Measurements from ENCODE around the gene DPYD.

Gene DPYD

DNA sequence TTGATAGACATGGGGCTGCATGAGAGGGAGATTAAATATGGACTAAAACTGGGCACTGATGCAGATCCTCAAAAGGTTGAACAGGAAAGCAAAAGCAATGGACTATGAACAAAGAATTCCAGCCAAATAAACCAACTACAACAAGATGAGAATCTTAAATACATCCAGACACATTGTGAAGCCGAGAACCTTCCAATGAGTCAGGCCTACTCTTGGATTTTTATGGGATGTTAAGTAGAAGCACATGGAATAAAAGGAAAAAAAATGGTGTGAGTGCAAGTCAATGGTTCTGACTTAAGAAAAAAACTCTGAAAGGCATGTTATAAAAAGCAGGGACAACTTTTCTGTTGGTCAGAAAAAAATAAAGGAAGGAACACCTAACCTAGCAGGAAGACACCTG lies 227.2 kb downstream of the DPYD start:
- DNase-seq (ENCODE audit: low spot score), result no peak

DNA sequence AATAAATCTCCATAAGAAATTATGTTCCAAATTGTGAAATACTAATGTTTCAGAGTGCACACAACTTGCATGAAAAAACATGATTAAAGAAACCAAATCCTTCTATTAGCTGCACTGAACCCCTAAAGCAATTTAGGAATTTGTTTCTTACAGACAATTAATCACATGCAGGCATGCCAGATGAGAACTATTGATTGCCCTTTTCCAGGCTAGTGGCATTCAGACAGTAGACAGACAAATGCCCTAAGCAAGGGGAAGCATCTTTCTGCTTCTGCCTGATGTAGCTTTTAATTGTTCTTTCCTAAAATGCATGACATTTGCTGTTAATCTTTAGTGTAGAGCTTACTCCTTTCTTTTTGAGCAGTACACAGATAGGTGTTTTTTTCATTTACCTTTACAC lies 229.5 kb downstream of the DPYD start:
- no peak for DNase-seq (ENCODE audit: low spot score)

DNA sequence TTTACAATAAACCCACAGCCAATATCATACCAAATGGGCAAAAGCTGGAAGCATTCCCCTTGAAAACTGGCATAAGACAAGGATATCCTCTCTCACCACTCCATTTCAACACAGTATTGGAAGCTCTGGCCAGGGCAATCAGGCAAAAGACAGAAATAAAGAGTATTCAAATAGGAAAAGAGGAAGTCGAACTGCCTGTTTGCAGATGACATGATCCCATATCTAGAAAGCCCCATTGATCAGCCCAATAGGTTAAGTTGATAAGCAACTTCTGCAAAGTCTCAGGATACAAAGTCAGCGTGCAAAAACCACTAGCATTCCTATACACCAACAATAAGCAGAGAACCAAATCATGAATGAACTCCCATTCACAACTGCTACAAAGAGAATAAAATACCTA lies 235.5 kb downstream of the DPYD start:
- no peak for DNase-seq (ENCODE audit: low spot score)

DNA sequence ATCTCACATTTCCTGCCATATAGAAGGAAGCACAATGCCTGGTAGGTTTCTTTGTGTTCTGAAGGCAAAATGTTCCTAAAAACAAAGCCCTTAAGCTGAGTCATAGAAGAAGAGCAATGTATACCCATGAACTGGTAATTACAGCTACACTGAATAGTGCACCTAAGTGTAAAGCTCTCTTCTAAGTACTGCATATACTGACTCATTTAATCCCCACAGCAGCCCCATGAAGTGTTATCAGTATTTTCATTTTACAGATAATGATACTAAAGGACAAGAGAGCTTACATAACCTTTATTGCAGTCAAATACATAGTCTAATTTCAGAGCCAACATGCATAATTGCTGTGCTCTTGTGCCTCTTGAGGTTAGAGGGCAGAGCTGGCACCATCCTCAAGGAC lies 239.9 kb downstream of the DPYD start:
- DNase-seq (ENCODE audit: low spot score), result no peak

DNA sequence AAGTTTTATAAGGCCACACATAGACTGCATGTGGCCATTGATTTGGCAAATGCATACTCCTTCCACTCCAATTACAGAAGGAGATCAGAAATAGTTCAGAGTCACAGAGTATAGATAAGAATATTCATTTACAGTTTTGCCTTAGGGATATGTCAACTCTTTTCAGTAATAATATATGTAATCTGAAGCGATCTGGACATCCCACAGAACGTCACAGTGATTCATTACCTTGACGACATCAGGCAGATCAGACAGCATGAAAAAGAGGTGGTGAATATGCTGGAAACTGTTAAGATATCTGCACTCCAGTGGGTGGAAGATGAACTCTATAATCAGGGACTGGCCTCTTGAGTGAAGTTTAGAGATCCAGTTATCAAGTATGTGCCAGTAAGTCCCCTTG lies 240.4 kb downstream of the DPYD start:
- DNase-seq (ENCODE audit: low spot score), result no peak

DNA sequence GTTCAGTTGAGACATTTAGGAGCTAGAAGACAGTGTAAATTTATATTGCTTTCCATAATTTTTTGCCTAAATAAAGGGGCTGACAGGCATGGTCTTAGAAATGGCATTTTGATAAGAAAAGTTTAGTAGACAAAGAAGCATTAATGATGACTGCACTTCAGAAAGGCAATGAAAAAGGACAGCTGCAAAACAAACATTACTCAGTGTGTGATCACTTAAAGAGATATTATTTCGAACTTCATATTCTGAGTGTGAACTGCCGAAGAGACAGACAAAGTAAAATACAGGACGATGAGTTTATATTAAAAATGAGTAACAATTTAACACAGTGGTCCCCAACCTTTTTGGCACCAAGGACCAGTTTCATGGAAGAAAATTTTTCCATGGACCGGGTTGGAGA lies 243.1 kb downstream of the DPYD start:
- no peak for DNase-seq (ENCODE audit: low spot score)

DNA sequence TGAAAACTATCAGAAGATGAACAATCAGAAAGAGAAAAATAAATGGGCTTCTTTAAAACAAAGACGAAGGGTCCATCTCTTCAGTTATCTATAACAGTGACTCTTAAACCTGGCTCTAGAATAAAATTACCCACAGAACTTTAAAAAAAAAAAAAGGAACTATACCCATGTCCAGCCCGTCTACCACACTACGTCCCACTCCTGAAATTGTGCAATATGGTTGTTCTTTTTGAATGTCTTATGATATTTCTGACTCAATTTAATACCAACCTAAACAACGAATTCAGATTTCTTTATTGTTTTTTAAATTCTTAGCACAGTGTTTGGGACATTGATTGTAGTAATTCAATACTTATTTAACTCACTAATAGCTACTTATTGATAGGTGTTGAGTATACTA lies 246.3 kb downstream of the DPYD start:
- DNase-seq (ENCODE audit: low spot score), result no peak

DNA sequence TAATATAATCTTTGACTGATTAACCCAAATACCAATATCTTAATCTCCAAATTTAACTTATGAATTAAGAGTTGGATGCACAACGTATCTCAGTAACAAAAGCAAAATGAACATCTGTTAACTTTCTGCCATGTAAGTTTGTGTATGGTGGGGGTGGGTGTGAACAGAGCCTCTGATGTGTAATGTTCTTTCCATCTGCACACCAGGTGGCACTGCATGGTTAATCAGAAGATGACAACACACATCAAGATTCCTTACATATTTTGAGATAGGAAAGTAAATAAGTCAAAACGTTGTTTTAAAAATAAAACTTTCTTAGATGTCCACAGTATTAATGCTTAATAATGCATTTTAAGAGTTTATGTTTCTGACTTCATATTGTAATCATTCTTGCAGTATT lies 251.9 kb downstream of the DPYD start:
- DNase-seq (ENCODE audit: low spot score), result no peak

DNA sequence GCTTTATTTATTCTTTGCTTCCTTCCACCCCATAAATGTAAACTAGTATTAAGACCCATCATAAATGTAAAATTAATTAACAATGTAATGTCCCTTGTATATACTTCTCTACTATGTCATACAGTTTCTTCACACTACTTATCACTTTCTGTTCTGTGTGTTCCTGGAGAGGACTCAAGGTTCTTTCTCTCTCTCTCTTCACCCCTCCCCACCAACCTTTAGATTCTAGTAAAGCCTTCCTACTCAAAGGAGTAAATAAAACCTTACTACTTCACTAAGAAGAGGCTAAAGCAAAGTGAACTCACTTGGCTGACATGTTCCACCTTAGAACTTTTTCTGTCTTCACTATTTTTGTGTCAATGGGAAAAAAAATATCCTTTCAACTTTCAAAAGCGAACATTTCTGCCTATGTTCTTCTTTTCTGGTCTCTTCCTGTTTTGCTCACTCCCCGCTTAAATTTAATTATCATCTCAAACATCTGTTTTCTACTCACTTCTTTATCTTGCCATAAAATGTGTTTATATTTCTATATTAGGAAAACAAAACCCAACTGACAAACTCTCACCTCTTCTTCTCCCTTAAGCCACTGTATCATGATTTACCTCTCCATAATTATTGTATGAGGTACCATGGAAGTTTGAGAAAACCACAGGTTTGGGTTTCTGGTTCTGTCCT lies 260.3 kb downstream of the DPYD start:
- DNase-seq (ENCODE audit: low spot score), result no peak

DNA sequence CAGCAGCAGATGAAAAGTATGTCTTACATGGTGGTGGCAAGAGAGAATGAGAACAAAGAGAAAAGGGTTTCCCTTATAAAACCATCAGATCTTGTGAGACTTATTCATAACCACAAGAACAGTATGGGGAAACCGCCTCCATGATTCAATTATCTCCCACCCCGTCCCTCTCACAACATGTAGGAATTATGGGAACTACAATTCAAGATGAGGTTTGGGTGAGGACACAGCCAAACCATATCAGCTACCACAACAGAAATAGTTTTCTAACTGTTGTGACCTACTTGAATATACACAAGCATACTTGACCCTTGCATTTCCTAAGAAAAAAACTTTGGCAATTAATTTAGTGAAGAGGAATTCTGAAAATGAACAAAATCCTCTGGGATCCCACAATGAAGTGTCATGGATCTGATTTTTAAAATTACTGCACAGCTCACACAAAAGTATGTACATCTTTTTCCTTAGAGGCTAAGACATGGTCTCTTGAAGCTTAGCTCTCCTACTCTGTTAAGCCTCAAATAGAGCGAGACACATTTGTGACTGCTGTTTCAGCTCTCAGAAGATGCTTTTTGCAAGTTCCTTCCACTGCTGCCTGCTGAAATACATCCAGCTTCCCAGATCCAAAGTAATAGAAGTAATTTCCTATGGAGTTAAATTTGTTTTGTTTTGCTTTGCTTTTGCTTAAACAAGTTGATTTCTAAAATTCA lies 265.8 kb downstream of the DPYD start:
- no peak for DNase-seq (ENCODE audit: low spot score)

DNA sequence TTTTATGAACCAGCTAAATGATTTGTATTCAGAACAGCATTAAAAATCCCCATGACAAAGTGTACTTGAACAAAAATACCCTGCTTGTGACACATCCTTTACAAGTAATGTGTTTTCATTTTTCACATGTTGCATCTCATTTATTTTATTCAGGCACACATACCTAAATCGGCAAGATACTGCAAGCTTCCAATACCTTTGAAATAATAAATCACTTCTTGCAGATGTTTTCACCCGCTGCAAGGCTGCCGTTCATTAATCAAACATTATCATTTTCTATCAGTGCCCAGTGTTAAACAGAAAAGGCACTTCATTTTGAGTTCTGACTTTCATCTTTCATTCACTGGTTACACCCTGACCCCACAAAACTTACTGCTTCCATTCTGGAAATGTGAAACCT lies 269.6 kb downstream of the DPYD start:
- no peak for DNase-seq (ENCODE audit: low spot score)

DNA sequence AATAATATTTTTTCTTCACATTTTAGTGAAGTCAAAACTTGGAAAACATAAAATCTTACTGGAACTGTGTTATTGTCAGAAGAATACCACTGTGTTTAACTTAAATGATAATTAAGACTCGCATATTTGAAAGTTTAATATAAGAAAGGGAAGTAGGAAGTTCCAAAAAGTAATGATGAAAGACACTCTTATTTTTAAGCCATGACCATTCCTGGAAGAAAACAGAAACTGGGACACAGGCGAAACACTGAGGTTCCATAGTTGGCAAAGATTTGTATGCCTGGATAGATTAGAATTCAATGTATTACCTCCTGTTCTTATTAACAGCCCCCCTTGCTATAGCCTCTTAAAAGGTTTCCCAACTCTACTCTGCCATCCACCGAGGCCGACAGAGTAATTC lies 271.2 kb downstream of the DPYD start:
- DNase-seq (ENCODE audit: low spot score), result no peak

DNA sequence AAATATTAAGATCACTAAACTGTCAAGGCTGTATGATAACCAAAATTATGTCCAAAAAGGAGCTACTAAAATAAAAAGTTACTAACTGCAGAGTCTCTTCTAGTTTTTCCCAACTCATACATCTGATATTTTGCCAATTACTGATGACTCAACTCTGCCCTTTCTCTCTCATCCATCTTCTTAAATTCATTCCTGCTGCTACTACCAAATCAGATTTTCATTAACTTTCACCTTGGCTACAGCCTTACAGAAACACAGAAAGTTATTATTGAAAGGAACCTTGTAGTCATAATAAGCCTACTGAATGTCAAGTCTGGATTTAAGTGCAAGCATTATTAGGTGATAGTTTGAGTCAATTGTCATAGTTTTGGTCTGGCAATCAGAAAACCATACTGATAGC lies 273.1 kb downstream of the DPYD start:
- no peak for DNase-seq (ENCODE audit: low spot score)

DNA sequence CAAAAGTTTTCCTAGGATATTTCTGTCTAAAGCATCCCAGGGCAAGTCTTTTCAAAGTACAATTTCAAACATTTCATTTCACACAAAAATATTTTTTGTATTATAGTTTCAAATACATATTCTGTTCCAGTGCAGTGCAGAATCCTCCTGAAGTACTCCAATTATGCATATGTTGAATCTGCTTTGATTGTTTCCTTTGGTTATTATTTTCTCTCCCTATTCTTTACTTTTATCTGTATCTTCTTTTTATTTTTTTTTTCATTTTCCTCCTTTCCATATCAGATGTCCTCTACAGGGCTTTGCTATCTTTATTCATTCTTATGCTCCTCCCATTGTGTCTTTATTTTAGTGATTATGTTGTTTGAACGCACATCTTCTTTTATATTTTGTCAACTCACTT lies 274.8 kb downstream of the DPYD start:
- DNase-seq (ENCODE audit: low spot score), result no peak

DNA sequence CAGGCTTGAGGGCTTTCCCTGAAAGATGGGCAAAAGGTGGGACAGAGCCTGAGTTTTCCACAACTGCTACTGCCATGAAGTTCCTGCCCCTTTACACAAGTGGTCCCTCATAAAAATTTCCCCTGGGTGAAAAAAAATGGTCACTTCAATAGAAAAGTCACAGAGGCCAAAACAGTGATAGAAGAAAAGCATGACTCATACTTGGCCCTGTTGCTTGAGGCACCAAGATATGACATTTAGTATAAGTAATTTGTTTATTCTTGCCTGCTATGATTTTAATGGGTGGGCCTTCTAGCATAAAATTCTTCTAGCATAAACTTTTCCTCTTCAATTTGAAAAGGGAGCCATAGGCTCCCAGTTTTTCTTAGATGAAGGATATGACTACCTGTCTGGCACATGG lies 280.2 kb downstream of the DPYD start:
- no peak for DNase-seq (ENCODE audit: low spot score)

DNA sequence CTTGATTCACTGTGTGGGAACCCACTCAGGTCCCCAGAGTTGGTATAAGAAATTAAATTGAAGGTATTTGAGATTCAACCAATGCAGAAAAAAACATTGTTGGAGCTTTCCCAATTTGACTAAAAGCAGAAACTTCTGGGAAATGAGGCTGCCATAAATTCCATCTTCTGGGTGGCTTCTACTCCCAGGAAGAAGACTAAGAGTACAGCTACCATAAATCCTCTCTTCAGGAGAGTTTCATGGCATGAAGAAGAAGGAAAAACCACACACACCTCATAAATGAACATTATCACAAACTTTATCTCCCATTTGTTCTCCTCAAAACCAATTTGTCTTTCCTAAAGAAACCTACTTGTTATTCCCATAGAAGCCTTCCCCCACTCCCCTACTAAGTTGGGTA lies 283.9 kb downstream of the DPYD start:
- DNase-seq (ENCODE audit: low spot score), result no peak

DNA sequence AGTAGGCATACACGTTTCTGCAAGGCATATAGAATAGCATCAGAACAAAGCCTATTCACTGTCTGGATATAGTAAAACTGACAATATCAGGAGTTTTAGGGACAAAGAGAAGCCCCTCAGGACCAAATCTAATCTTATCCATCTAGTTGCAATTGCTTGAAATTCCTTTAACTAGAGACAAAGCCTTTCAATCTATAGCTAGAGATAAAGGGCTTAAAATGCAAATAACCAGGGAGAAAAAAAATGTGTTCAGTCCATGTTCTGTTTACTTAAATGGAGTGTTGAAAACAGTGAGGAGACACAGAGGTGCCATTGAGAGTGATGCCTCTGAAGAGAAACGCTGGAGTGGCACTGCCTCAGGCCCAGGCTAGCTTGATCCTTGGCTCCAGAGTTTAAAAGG lies 286.1 kb downstream of the DPYD start:
- no peak for DNase-seq (ENCODE audit: low spot score)

DNA sequence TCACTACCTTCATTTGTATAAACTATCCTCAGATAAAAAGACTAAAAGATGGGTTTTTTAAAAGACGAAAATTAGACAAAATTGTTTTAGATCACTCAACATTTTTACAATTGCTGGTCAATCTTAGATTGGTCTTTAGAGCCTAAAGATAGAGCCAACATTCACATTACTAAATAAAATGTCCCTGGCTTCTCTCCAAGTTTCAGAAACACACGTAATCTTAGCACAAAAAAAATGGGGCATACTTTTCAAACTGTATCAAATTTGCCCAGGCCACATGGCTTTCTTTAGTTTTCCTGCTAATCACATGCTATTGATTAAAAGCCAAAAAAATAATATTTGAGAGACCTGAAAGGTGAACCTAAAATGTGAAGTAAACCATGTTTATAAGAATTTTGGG lies 288.1 kb downstream of the DPYD start:
- DNase-seq (ENCODE audit: low spot score), result no peak

DNA sequence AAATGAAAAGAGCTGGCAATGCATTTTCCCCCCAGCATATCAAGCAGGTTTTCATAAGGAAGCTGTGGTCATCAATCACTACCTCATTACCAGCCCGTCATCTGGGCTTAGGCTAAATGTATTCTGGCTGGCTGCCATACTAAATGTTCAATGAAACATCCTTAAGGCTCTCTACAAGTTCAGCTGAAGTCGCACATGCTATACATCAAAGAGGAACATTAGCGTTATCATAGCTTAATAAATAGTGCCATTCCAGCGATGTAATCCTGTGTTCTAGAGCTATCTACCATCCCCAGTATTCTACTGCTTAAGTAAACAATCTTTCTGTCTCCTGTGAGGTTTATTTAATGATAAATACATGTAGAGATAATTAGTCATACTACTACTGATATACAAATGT lies 288.8 kb downstream of the DPYD start:
- no peak for DNase-seq (ENCODE audit: low spot score)

DNA sequence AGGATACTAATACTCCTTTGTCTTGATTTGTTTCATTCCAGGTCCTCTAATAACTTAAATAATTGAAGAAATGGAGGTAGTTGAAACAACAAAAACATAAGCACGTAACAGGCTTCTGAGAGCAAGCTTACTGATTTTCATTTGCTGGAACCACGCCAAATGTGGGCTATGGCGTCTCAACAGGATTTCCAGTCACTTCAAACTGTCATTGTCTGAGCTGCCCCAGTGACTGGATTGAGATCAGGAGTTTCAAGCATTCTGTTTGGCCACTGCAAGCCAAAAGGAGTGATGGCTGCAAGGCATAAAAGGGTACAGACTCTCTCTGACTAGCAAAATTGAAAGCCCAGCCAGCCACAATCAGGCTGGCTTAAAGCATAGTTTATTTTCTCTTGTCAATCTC lies 289.9 kb downstream of the DPYD start:
- no peak for DNase-seq (ENCODE audit: low spot score)

DNA sequence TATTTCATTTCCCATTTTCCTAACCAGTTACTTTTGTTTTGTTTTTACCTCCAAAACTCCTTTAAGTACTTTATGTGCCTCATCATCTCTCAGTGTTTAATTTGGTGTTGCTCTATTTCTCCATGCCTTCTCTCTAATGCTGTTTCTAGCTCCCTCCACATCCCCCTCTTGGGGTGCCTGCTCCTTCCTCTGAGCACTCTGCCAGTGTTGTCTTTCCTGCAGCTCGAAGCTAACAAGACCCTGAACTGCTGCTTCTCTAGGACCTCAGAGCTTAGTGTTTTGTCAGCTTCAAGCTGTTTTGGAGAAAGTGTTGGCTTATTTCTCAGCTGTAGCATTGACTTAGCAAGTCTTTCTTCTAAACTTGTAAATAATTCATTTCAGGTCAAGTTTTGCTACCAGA lies 290.6 kb downstream of the DPYD start:
- no peak for DNase-seq (ENCODE audit: low spot score)

DNA sequence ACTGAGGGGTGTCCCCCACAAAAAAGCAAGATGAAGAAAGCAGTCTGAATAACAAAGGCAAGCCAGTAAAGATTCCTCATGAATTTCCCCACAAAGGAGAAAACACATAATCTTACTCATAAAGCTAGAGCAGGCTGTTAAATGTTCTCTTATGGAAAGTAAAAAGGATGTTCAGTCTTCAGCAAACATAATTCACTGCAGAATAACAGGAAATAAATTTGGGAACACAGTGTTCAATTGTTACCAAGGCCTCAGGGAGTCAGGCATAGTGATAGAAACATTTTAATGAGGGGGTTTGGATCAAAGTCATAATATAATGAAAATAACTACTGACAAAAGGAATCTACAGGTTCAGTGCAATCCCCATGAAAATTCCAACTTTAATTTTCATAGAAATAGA lies 297.6 kb downstream of the DPYD start:
- DNase-seq (ENCODE audit: low spot score), result no peak

DNA sequence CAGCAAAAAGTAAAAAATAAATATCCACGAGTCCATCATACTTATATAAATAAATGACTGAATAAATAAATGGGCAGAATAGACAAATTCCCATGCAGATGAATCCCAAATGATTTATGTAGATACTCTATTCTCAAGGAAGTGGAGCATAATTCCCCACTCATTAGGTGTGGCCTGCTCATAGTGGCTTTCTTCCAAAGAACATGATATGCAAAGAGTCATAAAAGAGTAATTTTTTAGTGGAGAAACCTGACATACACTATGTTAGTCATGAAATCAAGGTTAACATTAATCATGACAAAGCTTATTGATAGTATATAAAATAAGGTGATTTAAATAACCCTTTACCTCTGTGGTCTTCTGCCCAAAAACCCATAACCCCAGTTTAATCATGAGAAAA lies 298.9 kb downstream of the DPYD start:
- DNase-seq (ENCODE audit: low spot score), result no peak

DNA sequence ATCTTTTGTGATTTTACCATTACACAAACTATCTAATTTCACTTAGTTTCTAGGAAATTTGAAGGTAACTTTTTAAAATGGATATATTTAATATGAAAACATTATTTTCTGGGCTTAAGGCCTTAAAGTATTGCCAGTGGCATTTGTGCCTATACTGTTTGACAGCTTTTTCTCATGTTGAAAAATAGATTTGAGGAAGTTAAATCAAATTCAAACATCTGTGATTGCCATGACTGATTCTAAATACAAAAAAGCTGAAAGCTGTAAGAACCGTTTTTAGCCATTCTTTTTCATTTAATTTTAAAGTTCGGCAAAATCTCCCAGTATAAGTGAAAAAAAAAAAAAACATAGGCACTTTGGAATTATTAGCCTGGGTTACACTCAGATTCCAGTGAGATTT lies 301.1 kb downstream of the DPYD start:
- DNase-seq (ENCODE audit: low spot score), result no peak

Measured in putamen (tissue), 1 donor.